Stimulated activated CD4-positive, alpha-beta T cell treated with anti-CD3 and anti-CD28 coated beads, Interleukin-15, amount 100 ng/mL, for 1 hour (primary cell): ENCODE measurements around the gene CCDC142.

Experiments used
- DNase-seq, 2 donors: peaks; one replicate each; pipeline ENCODE4 v3.0.0-alpha.2; 2020; ENCODE audit warnings: low read depth in 1 of 2, low spot score in 1 of 2

CCDC142 gene

GRCh38 chr2:74514368-74515270 is 31.8 kb upstream of the CCDC142 start, which contains the start of gene TLX2:
Gene TLX2, plus strand, starts transcription at chr2:74514450. Its CDS starts 357 bp downstream, at chr2:74514807.
- no peak for DNase-seq

- DNase-seq = no peak
Observed at GRCh38 chr2:74513605-74514367, 31.0 kb upstream of the CCDC142 start.

- no peak for DNase-seq
Observed at GRCh38 chr2:74512744-74513604, 30.2 kb upstream of the CCDC142 start.

GRCh38 chr2:74511104-74511989 is 28.5 kb upstream of the CCDC142 start:
- no peak for DNase-seq

- DNase-seq = no peak
Observed at GRCh38 chr2:74510272-74510671, 27.5 kb upstream of the CCDC142 start.

- DNase-seq = no peak
Observed at GRCh38 chr2:74507926-74508520, 25.2 kb upstream of the CCDC142 start.

GRCh38 chr2:74507145-74507925 is 24.5 kb upstream of the CCDC142 start, which contains the start of gene PCGF1:
Gene PCGF1, minus strand, starts transcription at chr2:74507695. Its CDS starts 27 bp downstream, at chr2:74507668.
- peak; percentile 95 to 98 for DNase-seq

- no peak for DNase-seq
Observed at GRCh38 chr2:74505448-74506246, 22.8 kb upstream of the CCDC142 start.

GRCh38 chr2:74504591-74504990 is 21.8 kb upstream of the CCDC142 start:
- no peak for DNase-seq

- no peak for DNase-seq
Observed at GRCh38 chr2:74503506-74504475, 21.0 kb upstream of the CCDC142 start.

- DNase-seq = no peak
Observed at GRCh38 chr2:74502720-74503505, 20.1 kb upstream of the CCDC142 start.

GRCh38 chr2:74502147-74502719 is 19.4 kb upstream of the CCDC142 start:
- no peak for DNase-seq

GRCh38 chr2:74501335-74502071 is 18.7 kb upstream of the CCDC142 start:
- no peak for DNase-seq

GRCh38 chr2:74500578-74500946 is 17.8 kb upstream of the CCDC142 start:
- DNase-seq = no peak

GRCh38 chr2:74499940-74500577 is 17.3 kb upstream of the CCDC142 start:
- DNase-seq = no peak
